Esophagus squamous epithelium (tissue), 5 donors: ENCODE measurements around the gene KCNH6. TPM values are rescaled to one million over a fixed set of nuclear protein-coding genes. Genes with fewer than 3 reads are reported as not detected.

Experiments used
- DNase-seq: peaks from one replicate; lab custom pipeline; 2025; lab: John Stamatoyannopoulos, UW
- H3K27ac ChIP-seq, 4 donors: fragments of 200-600 bp; sonication (generic); one replicate each; pipeline ENCODE4 v1.5.1; 2016 to 2019; ENCODE audit warnings: mild to moderate bottlenecking in 1 of 4
- H3K27me3 ChIP-seq, 4 donors: fragments of 200-600 bp; sonication (generic); 1 replicate in 3 of 4; 2 replicates in 1 of 4; pipeline versions ENCODE4 v1.5.1 to v1.6.0; 2017 to 2021; ENCODE audit warnings: antibody characterized with exemption in 1 of 4
- H3K36me3 ChIP-seq, 3 donors: fragments of 200-600 bp; sonication (generic); one replicate each; pipeline ENCODE4 v1.5.1; 2016 to 2019
- H3K4me1 ChIP-seq, 3 donors: fragments of 200-600 bp; sonication (generic); one replicate each; pipeline ENCODE4 v1.5.1; 2017 to 2019
- H3K4me3 ChIP-seq, 4 donors: fragments of 200-600 bp; sonication (generic); 1 replicate in 3 of 4; 2 replicates in 1 of 4; pipeline ENCODE4 v1.5.1; 2016 to 2019; ENCODE audit warnings: mild to moderate bottlenecking in 2 of 4, moderate library complexity in 1 of 4
- H3K9me3 ChIP-seq, 3 donors: fragments of 200-600 bp; sonication (generic); one replicate each; pipeline ENCODE4 v1.5.1; 2016 to 2019
- CTCF ChIP-seq, 6 experiments: fragments of 450-650 bp in 4 of 6; fragments of 200-600 bp in 2 of 6; sonication (generic) in 2 of 6; IDR thresholded peaks; one replicate each; pipeline ENCODE4 v1.5.1; 2016 to 2019; ENCODE audit warnings: antibody characterized with exemption in 6 of 6, mild to moderate bottlenecking in 4 of 6, moderate library complexity in 4 of 6
- POLR2A ChIP-seq, 4 donors: fragments of 450-650 bp; IDR thresholded peaks; one replicate each; pipeline ENCODE4 v1.6.1; 2017; ENCODE audit warnings: antibody characterized with exemption in 4 of 4, mild to moderate bottlenecking in 4 of 4, moderate library complexity in 3 of 4
- WGBS, 2 donors: methylation state at CpG; one replicate each; pipeline ENCODE4 v1.1.5; 2018; 5-methylcytosine and 5-hydroxymethylcytosine counted together
- intact Hi-C: fragments of 100-400 bp; cut with DNase I; formaldehyde crosslinking; loops from one replicate; pipeline ENCODE4 v1.15.0; 2022
- total RNA-seq, 4 donors: library from RNA; depleted of rRNA; stranded (reverse); fragments of >200 nt; gene quantifications; one replicate each; pipeline ENCODE4 v1.1.0, GENCODE V29; 2016
- donor health status: DM: yes; HTN: yes; CAD: no.

The KCNH6 gene
- total RNA-seq, 4 donors from 2014 or later: not detected

- Histone ChIP-seq H3K4me3 (no peak overlapping the region), H3K36me3 (no peaks in the 10 kb centered on the region), H3K27ac (no peak overlapping the region), H3K27me3 (peaks cover 0 to 19% (median 0%) of the 10 kb centered on the region in 4 donors), H3K9me3 (no peaks in the 10 kb centered on the region), H3K4me1 (no peaks in the 10 kb centered on the region)
- 68 to 83% methylated on average over 4 of the region's 11 CpGs for WGBS, 2 donors
- TF ChIP-seq POLR2A (IDR thresholded peaks at IDR 0.05) (no peak), CTCF (IDR thresholded peaks at IDR 0.05) (no peak)
- no peak for DNase-seq
- intact Hi-C loops: no loop called here
Measured at GRCh38 chr17:63487014-63487339, 36.2 kb upstream of the KCNH6 start.

GRCh38 chr17:63488851-63489250, 34.3 kb upstream of the KCNH6 start:
- DNase-seq: no peak
- intact Hi-C loops: no loop called here

GRCh38 chr17:63489291-63489690, 33.9 kb upstream of the KCNH6 start:
- DNase-seq: no peak
- H3K36me3 ChIP-seq: no peaks in the 10 kb centered on the region
- H3K9me3 ChIP-seq: no peaks in the 10 kb centered on the region
- 67 to 75% methylated on average over 4 to 6 of the region's 6 CpGs for whole genome bisulfite sequencing, 2 donors
- no peak overlapping the region for H3K27ac ChIP-seq
- no peaks in the 10 kb centered on the region for H3K4me1 ChIP-seq
- H3K4me3 ChIP-seq: no peak overlapping the region
- intact Hi-C loops: no loop called here
- peaks cover 0 to 19% (median 0%) of the 10 kb centered on the region in 4 donors for H3K27me3 ChIP-seq
- TF ChIP-seq POLR2A (IDR thresholded peaks at IDR 0.05) (no peak), CTCF (IDR thresholded peaks at IDR 0.05) (no peak)

More at GRCh38 chr17:63488851-63489250, 34.3 kb upstream of the KCNH6 start:
- Histone ChIP-seq H3K4me3 (no peak overlapping the region), H3K27me3 (peaks cover 0 to 19% (median 0%) of the 10 kb centered on the region in 4 donors), H3K27ac (no peak overlapping the region), H3K4me1 (no peaks in the 10 kb centered on the region), H3K9me3 (no peaks in the 10 kb centered on the region), H3K36me3 (no peaks in the 10 kb centered on the region)
- TF ChIP-seq CTCF (IDR thresholded peaks at IDR 0.05) (no peak), POLR2A (IDR thresholded peaks at IDR 0.05) (no peak)
- 69 to 80% methylated on average over 3 to 4 of the region's 10 CpGs for WGBS, 2 donors

- DNase-seq: no peak
- intact Hi-C loops: no loop called here
- TF ChIP-seq CTCF (IDR thresholded peaks at IDR 0.05) (no peak), POLR2A (IDR thresholded peaks at IDR 0.05) (no peak)
- WGBS, 2 donors: 33 to 40% methylated on average over 4 to 7 of the region's 10 CpGs
- H3K4me1 ChIP-seq: no peaks in the 10 kb centered on the region
- H3K9me3 ChIP-seq: no peaks in the 10 kb centered on the region
- no peaks in the 10 kb centered on the region for H3K36me3 ChIP-seq
- peaks cover 0 to 19% (median 0%) of the 10 kb centered on the region in 4 donors for H3K27me3 ChIP-seq
- H3K27ac ChIP-seq: no peak overlapping the region
- H3K4me3 ChIP-seq: no peak overlapping the region
Measured at GRCh38 chr17:63490329-63490728, 32.8 kb upstream of the KCNH6 start.

- DNase-seq: no peak
- Histone ChIP-seq H3K9me3 (no peaks in the 10 kb centered on the region), H3K4me1 (no peaks in the 10 kb centered on the region), H3K27ac (no peak overlapping the region), H3K27me3 (peaks cover 0 to 19% (median 0%) of the 10 kb centered on the region in 4 donors), H3K4me3 (no peak overlapping the region), H3K36me3 (no peaks in the 10 kb centered on the region)
- intact Hi-C loops: no loop called here
- TF ChIP-seq POLR2A (IDR thresholded peaks at IDR 0.05): no peak
- no peak for TF ChIP-seq CTCF (IDR thresholded peaks at IDR 0.05)
- 86 to 100% methylated on average over 1 to 4 of the region's 22 CpGs for WGBS, 2 donors
Measured at GRCh38 chr17:63490858-63491400, 32.2 kb upstream of the KCNH6 start.
